ENCODE data around the gene EXOC4.
A peak's percentile ranks its signal among the peaks of the same experiment; 100 is the strongest.

EXOC4 gene

GRCh38 chr7:133428876-133429275 is 176.0 kb downstream of the EXOC4 start:
- DNase-seq (ENCODE audit: low read depth), result no peak

GRCh38 chr7:133429371-133429770 is 176.5 kb downstream of the EXOC4 start:
- DNase-seq (ENCODE audit: low read depth), result no peak

GRCh38 chr7:133431134-133431724 is 178.4 kb downstream of the EXOC4 start:
- DNase-seq (ENCODE audit: low read depth), result no peak

GRCh38 chr7:133433165-133433812 is 180.4 kb downstream of the EXOC4 start:
- DNase-seq (ENCODE audit: low read depth), result no peak

GRCh38 chr7:133434246-133434865 is 181.5 kb downstream of the EXOC4 start:
- no peak for DNase-seq (ENCODE audit: low read depth)

GRCh38 chr7:133436014-133436428 is 183.1 kb downstream of the EXOC4 start:
- DNase-seq (ENCODE audit: low read depth), result peak; percentile 38

- no peak for DNase-seq (ENCODE audit: low read depth)
Measured at GRCh38 chr7:133437544-133437943, 184.7 kb downstream of the EXOC4 start.

GRCh38 chr7:133442818-133443217 is 189.9 kb downstream of the EXOC4 start:
- no peak for DNase-seq (ENCODE audit: low read depth)

GRCh38 chr7:133445617-133446016 is 192.7 kb downstream of the EXOC4 start:
- no peak for DNase-seq (ENCODE audit: low read depth)

GRCh38 chr7:133448012-133448411 is 195.1 kb downstream of the EXOC4 start:
- no peak for DNase-seq (ENCODE audit: low read depth)

- DNase-seq (ENCODE audit: low read depth), result no peak
Measured at GRCh38 chr7:133452577-133452976, 199.7 kb downstream of the EXOC4 start.

- no peak for DNase-seq (ENCODE audit: low read depth)
Measured at GRCh38 chr7:133458688-133459087, 205.8 kb downstream of the EXOC4 start.

GRCh38 chr7:133461421-133461820 is 208.5 kb downstream of the EXOC4 start:
- DNase-seq (ENCODE audit: low read depth), result no peak

GRCh38 chr7:133475655-133476054 is 222.8 kb downstream of the EXOC4 start:
- no peak for DNase-seq (ENCODE audit: low read depth)

- no peak for DNase-seq (ENCODE audit: low read depth)
Measured at GRCh38 chr7:133477791-133478190, 224.9 kb downstream of the EXOC4 start.

- no peak for DNase-seq (ENCODE audit: low read depth)
Measured at GRCh38 chr7:133478591-133479135, 225.8 kb downstream of the EXOC4 start.

GRCh38 chr7:133479456-133480065 is 226.7 kb downstream of the EXOC4 start:
- DNase-seq (ENCODE audit: low read depth), result no peak

GRCh38 chr7:133480868-133481267 is 228.0 kb downstream of the EXOC4 start:
- no peak for DNase-seq (ENCODE audit: low read depth)

GRCh38 chr7:133481676-133482075 is 228.8 kb downstream of the EXOC4 start:
- DNase-seq (ENCODE audit: low read depth), result no peak

GRCh38 chr7:133482599-133482998 is 229.7 kb downstream of the EXOC4 start:
- no peak for DNase-seq (ENCODE audit: low read depth)

GRCh38 chr7:133484086-133484485 is 231.2 kb downstream of the EXOC4 start:
- no peak for DNase-seq (ENCODE audit: low read depth)

- DNase-seq (ENCODE audit: low read depth), result no peak
Measured at GRCh38 chr7:133489906-133490305, 237.0 kb downstream of the EXOC4 start.

GRCh38 chr7:133491201-133491691 is 238.4 kb downstream of the EXOC4 start:
- DNase-seq (ENCODE audit: low read depth), result no peak

All from HS-27A (cell line).